ENCODE data around the gene MTERF2.

MTERF2 gene

GRCh38 chr12:106953352-106954250, 33.3 kb downstream of the MTERF2 start:
- peak; percentile 70 for DNase-seq

GRCh38 chr12:106950591-106950990, 36.4 kb downstream of the MTERF2 start:
- no peak for DNase-seq

GRCh38 chr12:106947461-106947860, 39.5 kb downstream of the MTERF2 start:
- DNase-seq: no peak

GRCh38 chr12:106945261-106945851, 41.6 kb downstream of the MTERF2 start:
- no peak for DNase-seq

- no peak for DNase-seq
Observed at GRCh38 chr12:106942775-106943174, 44.2 kb downstream of the MTERF2 start.

- DNase-seq: no peak
Observed at GRCh38 chr12:106941481-106942156, 45.3 kb downstream of the MTERF2 start.

GRCh38 chr12:106934277-106934676, 52.7 kb downstream of the MTERF2 start:
- DNase-seq: no peak
